Sigmoid colon (tissue), 7 donors: ENCODE data around the gene ROM1. TPM values are rescaled to one million over a fixed set of nuclear protein-coding genes. Genes with fewer than 3 reads are reported as not detected.
"Not testable (repeated sequence)": the region's sequence is repeated elsewhere in the genome, so short reads cannot be mapped to it uniquely, and the experiment has no call there.

Experiments used
- DNase-seq: peaks from one replicate; pipeline ENCODE4 v3.0.0-alpha.2; 2019
- H3K27ac ChIP-seq, 4 donors: fragments of 200-600 bp; sonication (generic); one replicate each; pipeline ENCODE4 v1.5.1; 2016 to 2019; ENCODE audit warnings: mild to moderate bottlenecking in 1 of 4
- H3K27me3 ChIP-seq, 3 donors: fragments of 200-600 bp; sonication (generic); one replicate each; pipeline ENCODE4 v1.5.1; 2019; ENCODE audit warnings: mild to moderate bottlenecking in 1 of 3
- H3K36me3 ChIP-seq, 4 donors: fragments of 200-600 bp; sonication (generic); one replicate each; pipeline ENCODE4 v1.5.1; 2016 to 2019
- H3K4me1 ChIP-seq, 4 donors: fragments of 200-600 bp; sonication (generic); one replicate each; pipeline ENCODE4 v1.5.1; 2017 to 2019
- H3K4me3 ChIP-seq, 4 donors: fragments of 200-600 bp; sonication (generic); one replicate each; pipeline ENCODE4 v1.5.1; 2017 to 2019; ENCODE audit warnings: mild to moderate bottlenecking in 2 of 4, moderate library complexity in 1 of 4
- H3K9me3 ChIP-seq, 4 donors: fragments of 200-600 bp in 3 of 4; sonication (generic) in 3 of 4; one replicate each; pipeline versions ENCODE4 v1.5.1 to v1.6.1; 2013 to 2019
- CTCF ChIP-seq, 4 experiments: fragments of 450-650 bp in 3 of 4; fragments of 200-600 bp in 1 of 4; IDR thresholded peaks; one replicate each; pipeline ENCODE4 v1.5.1; 2016 to 2019; ENCODE audit warnings: antibody characterized with exemption in 4 of 4, mild to moderate bottlenecking in 3 of 4, moderate library complexity in 2 of 4
- EP300 ChIP-seq, 4 donors: sonication (generic); formaldehyde crosslinking; IDR thresholded peaks; one replicate each; pipeline ENCODE4 v1.6.1; 2017; ENCODE audit warnings: antibody characterized with exemption in 4 of 4
- POLR2A ChIP-seq, 2 donors: fragments of 450-650 bp; IDR thresholded peaks; one replicate each; pipeline ENCODE4 v1.6.1; 2016; ENCODE audit warnings: antibody characterized with exemption in 2 of 2, mild to moderate bottlenecking in 2 of 2, moderate library complexity in 2 of 2
- POLR2AphosphoS5 ChIP-seq, 4 donors: sonication (generic); formaldehyde crosslinking; IDR thresholded peaks; one replicate each; pipeline ENCODE4 v1.6.1; 2017; ENCODE audit warnings: antibody characterized with exemption in 4 of 4
- WGBS, 2 donors: extraction: QIAGEN DNeasy Blood & Tissue Kit; methylation state at CpG; one replicate each; pipeline ENCODE4 v1.1.7; 2013; 5-methylcytosine and 5-hydroxymethylcytosine counted together
- intact Hi-C: fragments of 100-400 bp; cut with DNase I; formaldehyde crosslinking; loops from one replicate; pipeline ENCODE4 v1.15.1; 2023
- polyA plus RNA-seq, 3 donors: library from polyadenylated mRNA; stranded (reverse); fragments of 200-250 nt; gene quantifications; one replicate each; pipeline ENCODE4 v1.2.3, GENCODE V29; 2013
- total RNA-seq, 4 donors: library from RNA; depleted of rRNA; stranded (reverse); fragments of >200 nt; gene quantifications; one replicate each; pipeline ENCODE4 v1.1.0, GENCODE V29; 2016
- donor health status: healthy with polysubstance abuse.
- donor health status: Bipolar disorder and iron deficiency.
- donor health status: healthy.

ROM1 gene
- total and polyA plus RNA-seq, 7 donors = 3.0 to 14.2 (median 7.1) TPM

GRCh38 chr11:62569611-62570010 lies 43.4 kb upstream of the ROM1 start:
- 58 to 85% methylated on average over 1 of the region's 1 CpG for whole genome bisulfite sequencing, 2 donors
- H3K9me3 ChIP-seq = no peaks in the 10 kb centered on the region
- TF ChIP-seq CTCF (IDR thresholded peaks at IDR 0.05) = no peak
- no peak for TF ChIP-seq POLR2A (IDR thresholded peaks at IDR 0.05)
- no peak for TF ChIP-seq EP300 (IDR thresholded peaks at IDR 0.05)
- TF ChIP-seq POLR2AphosphoS5 (IDR thresholded peaks at IDR 0.05) = no peak
- H3K27ac ChIP-seq = no peak overlapping the region
- peaks cover 0 to 35% (median 15%) of the 10 kb centered on the region in 4 donors for H3K4me1 ChIP-seq
- DNase-seq = no peak
- intact Hi-C loops = no loop called here
- H3K4me3 ChIP-seq = no peak overlapping the region
- no peaks in the 10 kb centered on the region for H3K27me3 ChIP-seq
- H3K36me3 ChIP-seq = peaks cover 16 to 76% (median 64%) of the 10 kb centered on the region in 4 donors

- H3K27me3 ChIP-seq, intact Hi-C loops, H3K4me3 ChIP-seq, H3K27ac ChIP-seq, DNase-seq, H3K9me3 ChIP-seq: not testable (repeated sequence)
- peaks cover 0 to 48% (median 28%) of the 10 kb centered on the region in 4 donors for H3K4me1 ChIP-seq
- H3K36me3 ChIP-seq = peaks cover 16 to 66% (median 55%) of the 10 kb centered on the region in 4 donors
- 84 to 90% methylated on average over 5 of the region's 5 CpGs for WGBS, 2 donors
Measured at GRCh38 chr11:62570903-62571302, 42.2 kb upstream of the ROM1 start.

DNA sequence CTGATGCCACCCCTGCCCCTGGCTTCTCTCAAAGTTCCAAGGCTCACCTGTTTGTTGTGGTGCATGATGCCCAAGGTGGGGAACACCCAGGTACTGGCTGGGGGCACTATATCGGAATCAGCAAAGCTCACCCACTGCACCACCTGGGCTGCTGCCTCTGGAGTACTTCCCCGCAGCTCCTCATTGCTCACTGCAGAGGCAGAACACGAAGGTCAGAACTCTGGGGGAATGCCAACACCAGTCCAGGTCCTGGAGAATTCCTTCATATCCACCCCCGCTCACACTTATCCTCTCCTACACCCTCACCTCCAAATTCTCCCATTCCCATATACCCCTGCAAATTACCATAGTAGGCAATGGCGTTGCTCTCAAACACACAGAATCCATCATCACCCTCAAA lies 41.6 kb upstream of the ROM1 start:
- H3K36me3 ChIP-seq = peaks cover 15 to 66% (median 53%) of the 10 kb centered on the region in 4 donors
- H3K27me3 ChIP-seq, H3K4me3 ChIP-seq, intact Hi-C loops, DNase-seq, H3K9me3 ChIP-seq: not testable (repeated sequence)
- WGBS, 2 donors = 90 to 92% methylated on average over 5 of the region's 5 CpGs
- H3K4me1 ChIP-seq = peaks cover 0 to 53% (median 32%) of the 10 kb centered on the region in 4 donors
- peak overlapping the region in 1 of 4 donors; percentile 94 for H3K27ac ChIP-seq

DNA sequence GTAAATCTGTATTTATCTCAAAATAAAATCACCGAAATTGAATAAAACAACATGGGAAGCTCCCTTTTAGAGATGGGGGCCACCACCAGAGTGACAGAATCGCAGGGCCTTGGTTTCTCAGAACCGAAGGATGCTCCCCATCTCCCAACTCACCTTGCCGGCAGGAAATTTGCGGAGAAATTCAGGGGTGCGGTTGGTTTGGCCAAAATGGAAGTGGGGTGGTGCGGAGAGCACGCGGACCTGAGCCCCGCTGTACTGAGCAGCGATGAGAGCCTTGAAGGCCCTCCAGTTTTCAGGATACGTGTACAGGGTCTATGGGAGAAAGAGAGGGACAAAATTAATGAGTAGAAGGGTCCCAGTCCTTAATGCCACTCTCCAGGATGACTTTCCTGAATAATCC lies 40.6 kb upstream of the ROM1 start:
- Histone ChIP-seq H3K36me3 (peaks cover 5 to 66% (median 45%) of the 10 kb centered on the region in 4 donors), H3K27me3 (no peaks in the 10 kb centered on the region), H3K9me3 (no peaks in the 10 kb centered on the region), H3K4me3 (peak overlapping the region in 3 of 4 donors; percentile 64 to 92 (median 75)), H3K27ac (peak overlapping the region in 3 of 4 donors; percentile 86 to 94 (median 87)), H3K4me1 (peaks cover 0 to 53% (median 35%) of the 10 kb centered on the region in 4 donors)
- no peak for DNase-seq
- TF ChIP-seq CTCF (IDR thresholded peaks at IDR 0.05) (no peak), POLR2AphosphoS5 (IDR thresholded peaks at IDR 0.05) (no peak), EP300 (IDR thresholded peaks at IDR 0.05) (no peak), POLR2A (IDR thresholded peaks at IDR 0.05) (no peak)
- intact Hi-C loops = no loop called here
- WGBS, 2 donors = 82 to 85% methylated on average over 12 of the region's 12 CpGs

DNA sequence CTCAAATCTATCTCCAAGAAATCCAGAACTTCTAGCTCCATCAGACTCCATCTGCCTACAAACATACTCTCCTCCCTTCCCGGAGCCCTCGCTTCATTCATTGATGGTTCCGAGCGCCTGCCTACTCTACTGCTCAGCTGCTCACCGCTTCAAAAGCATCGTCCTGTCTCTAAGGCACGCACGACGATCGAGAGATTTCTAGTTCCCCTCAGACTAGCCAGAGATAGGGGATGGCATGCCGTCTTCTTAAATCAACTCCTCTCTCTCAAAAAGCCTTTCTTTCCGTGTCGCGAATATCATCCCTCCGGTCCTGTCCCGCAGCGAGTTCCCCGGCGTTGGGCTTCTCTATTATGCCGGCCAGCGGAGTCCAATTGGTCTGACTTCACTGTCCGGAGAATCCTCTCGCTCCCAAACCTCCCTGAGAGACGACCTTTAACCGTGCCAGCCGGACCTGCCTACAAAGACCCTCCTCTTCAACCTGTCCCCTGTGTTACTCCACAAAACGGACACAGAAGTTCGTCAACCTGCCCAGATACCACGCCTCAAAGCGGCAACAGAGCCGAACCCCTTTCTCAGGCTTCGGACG lies 40.0 kb upstream of the ROM1 start:
- H3K9me3 ChIP-seq = no peaks in the 10 kb centered on the region
- peak overlapping the region; percentile 82 to 94 (median 86) for H3K27ac ChIP-seq
- DNase-seq = peak; percentile 71
- H3K36me3 ChIP-seq = peaks cover 4 to 64% (median 40%) of the 10 kb centered on the region in 4 donors
- no peaks in the 10 kb centered on the region for H3K27me3 ChIP-seq
- intact Hi-C loops = no loop called here
- H3K4me3 ChIP-seq = peak overlapping the region; percentile 64 to 92 (median 78)
- no peak for TF ChIP-seq POLR2A (IDR thresholded peaks at IDR 0.05)
- TF ChIP-seq CTCF (IDR thresholded peaks at IDR 0.05) = no peak
- no peak for TF ChIP-seq EP300 (IDR thresholded peaks at IDR 0.05)
- no peak for TF ChIP-seq POLR2AphosphoS5 (IDR thresholded peaks at IDR 0.05)
- H3K4me1 ChIP-seq = peaks cover 0 to 53% (median 35%) of the 10 kb centered on the region in 4 donors
- 0 to 1% methylated on average over 33 of the region's 33 CpGs for WGBS, 2 donors
